Stimulated activated CD8-positive, alpha-beta memory T cell treated with anti-CD3 and anti-CD28 coated beads, Interleukin-7, amount 100 ng/mL, for 4 hours (primary cell): ENCODE results near the gene PHKA2.

Experiments
- DNase-seq, 2 donors: peaks; one replicate each; pipeline ENCODE4 v3.0.0-alpha.2; 2020; ENCODE audit warnings: low read depth in 2 of 2

PHKA2 gene

GRCh38 chrX:18973527-18974192 is 10.3 kb downstream of the PHKA2 start:
- no peak for DNase-seq

GRCh38 chrX:18971506-18971905 is 12.4 kb downstream of the PHKA2 start:
- no peak for DNase-seq

GRCh38 chrX:18970465-18970864 is 13.4 kb downstream of the PHKA2 start:
- no peak for DNase-seq

GRCh38 chrX:18966624-18967023 is 17.3 kb downstream of the PHKA2 start:
- DNase-seq = no peak

GRCh38 chrX:18964901-18965300 is 19.0 kb downstream of the PHKA2 start:
- DNase-seq = no peak

- no peak for DNase-seq
These were observed 19.9 kb downstream of the PHKA2 start for GRCh38 chrX:18964026-18964425.

GRCh38 chrX:18962329-18962728 is 21.6 kb downstream of the PHKA2 start:
- no peak for DNase-seq

- DNase-seq = no peak
These were observed 22.2 kb downstream of the PHKA2 start for GRCh38 chrX:18961686-18962085.

GRCh38 chrX:18956303-18957032 is 27.4 kb downstream of the PHKA2 start:
- no peak for DNase-seq

GRCh38 chrX:18955676-18956075 is 28.2 kb downstream of the PHKA2 start:
- no peak for DNase-seq

- DNase-seq = no peak
These were observed 32.9 kb downstream of the PHKA2 start for GRCh38 chrX:18951032-18951431.

GRCh38 chrX:18949944-18950301 is 34.0 kb downstream of the PHKA2 start:
- DNase-seq = no peak

- no peak for DNase-seq
These were observed 34.5 kb downstream of the PHKA2 start for GRCh38 chrX:18949291-18949943.

GRCh38 chrX:18946611-18947010 is 37.3 kb downstream of the PHKA2 start:
- DNase-seq = no peak

GRCh38 chrX:18946157-18946556 is 37.8 kb downstream of the PHKA2 start:
- no peak for DNase-seq

- DNase-seq = no peak
These were observed 38.4 kb downstream of the PHKA2 start for GRCh38 chrX:18945483-18945882.

GRCh38 chrX:18944482-18944881 is 39.4 kb downstream of the PHKA2 start:
- DNase-seq = no peak

GRCh38 chrX:18941896-18942295 is 42.0 kb downstream of the PHKA2 start:
- no peak for DNase-seq

GRCh38 chrX:18938710-18939109 is 45.2 kb downstream of the PHKA2 start:
- no peak for DNase-seq

GRCh38 chrX:18937173-18937572 is 46.7 kb downstream of the PHKA2 start:
- no peak for DNase-seq

GRCh38 chrX:18935893-18936292 is 48.0 kb downstream of the PHKA2 start:
- no peak for DNase-seq

GRCh38 chrX:18934708-18935107 is 49.2 kb downstream of the PHKA2 start:
- no peak for DNase-seq

- DNase-seq = no peak
These were observed 50.3 kb downstream of the PHKA2 start for GRCh38 chrX:18933617-18934016.
